ENCODE measurements around the gene SEC11C.

SEC11C gene

DNA sequence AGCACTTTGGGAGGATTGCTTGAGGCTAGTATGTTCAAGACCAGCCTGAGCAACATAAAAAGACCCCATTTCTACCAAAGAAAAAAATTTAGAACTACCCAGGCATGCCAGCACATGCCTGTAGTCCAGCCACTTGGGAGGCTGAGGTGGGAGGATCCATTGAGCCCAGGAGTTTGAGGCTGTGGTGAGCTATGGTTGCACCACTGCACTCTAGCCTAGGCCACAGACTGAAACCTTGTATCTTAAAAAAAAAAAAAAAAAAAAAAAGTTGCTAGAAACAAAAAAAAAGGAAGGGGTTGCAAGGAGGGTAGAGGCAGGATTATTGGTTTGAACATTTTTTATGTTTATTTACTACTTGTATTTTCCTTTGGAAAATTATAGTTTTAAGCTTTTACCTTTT, 4.8 kb downstream of the SEC11C start:
- DNase-seq (ENCODE audit: low read depth in 2 of 2): no peak

DNA sequence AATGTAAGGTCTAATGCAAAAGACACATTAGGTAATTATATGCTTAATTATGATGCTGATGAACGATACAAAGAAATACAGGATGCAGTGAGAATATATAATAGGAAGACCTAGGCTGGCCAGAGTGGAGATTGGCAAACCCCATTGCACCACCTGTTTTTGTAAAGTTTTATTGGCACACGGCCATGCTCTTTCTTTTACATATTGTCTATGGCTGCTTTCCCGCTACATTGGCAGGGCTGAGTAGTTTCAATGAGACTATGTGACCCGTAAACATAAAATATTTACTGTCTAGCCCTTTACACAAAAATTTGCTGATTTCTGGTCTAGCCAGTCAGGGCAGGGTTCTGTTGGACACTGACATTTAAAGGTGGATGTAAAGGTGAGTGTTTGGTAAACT, 5.4 kb downstream of the SEC11C start:
- no peak for DNase-seq (ENCODE audit: low read depth in 2 of 2)

DNA sequence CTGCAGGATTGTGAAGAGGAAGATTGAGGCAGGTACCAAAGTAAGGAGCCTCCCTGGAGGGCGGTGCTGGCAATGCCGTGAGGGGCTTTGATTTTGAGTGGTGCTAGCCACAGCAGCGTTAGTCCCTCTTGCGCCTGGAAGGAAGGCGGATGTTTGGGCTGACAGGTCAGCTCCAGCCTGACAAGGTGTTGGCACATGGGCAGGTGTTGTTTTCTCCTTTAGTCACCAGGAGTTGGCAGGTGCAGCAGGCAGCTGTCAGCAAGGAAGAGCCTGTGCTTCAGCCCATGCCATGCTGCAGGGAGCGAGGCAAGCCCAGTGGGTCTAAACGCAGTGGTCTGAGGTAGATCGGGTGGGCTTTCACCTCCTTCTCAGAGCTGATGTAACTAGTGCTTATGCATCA, 8.5 kb downstream of the SEC11C start:
- no peak for DNase-seq (ENCODE audit: low read depth in 2 of 2)

DNA sequence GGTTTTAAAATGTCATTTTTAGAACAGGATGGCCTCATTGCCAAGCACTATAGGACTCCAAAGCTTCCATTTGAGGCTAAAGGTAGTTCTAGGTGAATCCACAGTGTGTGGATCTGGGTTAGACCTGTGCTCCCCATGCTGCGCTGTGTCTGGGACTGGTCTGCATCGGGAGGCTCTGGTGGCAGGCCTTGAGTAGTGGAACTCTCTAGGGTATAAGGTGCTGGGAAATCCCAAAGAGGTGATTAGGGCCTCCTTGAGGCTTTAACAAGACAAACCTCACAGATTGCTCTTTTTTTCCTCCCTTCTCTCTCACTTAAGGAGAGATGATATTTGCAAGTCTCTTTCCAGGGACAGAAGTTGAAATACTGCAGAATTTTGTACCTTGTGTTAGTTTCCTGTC, 9.3 kb downstream of the SEC11C start:
- no peak for DNase-seq (ENCODE audit: low read depth in 2 of 2)

DNA sequence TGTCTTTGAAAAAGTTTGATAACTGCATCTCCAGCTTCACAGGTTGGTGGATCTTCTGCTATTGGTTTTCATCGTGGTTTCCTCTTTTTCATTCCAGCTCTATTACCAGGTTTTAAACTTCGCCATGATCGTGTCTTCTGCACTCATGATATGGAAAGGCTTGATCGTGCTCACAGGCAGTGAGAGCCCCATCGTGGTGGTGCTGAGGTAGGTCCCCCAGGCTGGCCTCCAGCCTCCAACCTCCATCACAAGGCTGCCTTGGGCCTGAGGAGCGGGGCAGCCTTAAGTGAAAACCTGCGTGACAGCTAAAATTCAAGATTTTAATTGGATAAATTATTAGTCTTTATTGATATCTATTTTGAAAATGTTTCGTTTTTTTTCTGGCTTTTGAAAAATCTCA, 9.7 kb downstream of the SEC11C start:
- DNase-seq (ENCODE audit: low read depth in 2 of 2): no peak

DNA sequence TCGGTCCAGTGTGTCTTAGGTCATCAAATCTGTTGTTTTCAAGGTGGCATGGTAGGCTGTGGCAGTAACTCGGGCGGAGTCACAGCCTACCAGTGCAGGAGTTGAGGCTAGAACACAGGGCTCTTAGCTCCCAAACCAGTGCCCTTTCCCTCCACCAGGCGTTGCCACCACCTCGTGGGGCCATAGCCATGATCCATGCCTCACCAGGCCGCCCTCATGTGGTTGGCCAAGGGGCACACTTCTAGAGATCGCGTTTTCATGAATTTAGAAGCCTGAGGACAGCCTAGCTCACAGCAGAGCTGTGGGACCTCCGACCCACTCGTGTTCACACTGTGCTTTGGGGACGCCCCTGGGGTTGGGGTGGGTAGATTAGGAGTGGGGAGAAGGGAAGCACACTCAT, 10.6 kb downstream of the SEC11C start:
- DNase-seq (ENCODE audit: low read depth in 2 of 2): no peak

DNA sequence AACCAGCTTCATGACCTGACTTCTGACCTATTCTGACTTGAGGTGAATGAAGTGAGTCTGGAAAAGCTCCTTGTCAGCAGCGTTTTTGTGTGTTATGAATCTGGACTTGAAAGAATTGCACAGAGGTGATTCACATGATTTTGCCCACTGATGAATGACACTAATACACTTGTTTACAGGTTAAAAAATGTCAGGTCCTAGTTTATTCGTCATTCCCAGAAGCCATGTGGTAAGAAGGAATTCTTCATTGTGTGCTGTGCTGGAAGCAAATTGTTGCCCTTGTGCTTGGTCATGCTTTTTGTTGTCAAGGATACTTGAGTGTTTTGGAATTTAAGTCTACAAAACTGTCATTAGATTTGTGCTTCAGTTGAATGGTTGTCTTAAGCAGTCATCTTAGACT, 15.5 kb downstream of the SEC11C start:
- no peak for DNase-seq (ENCODE audit: low read depth in 2 of 2)

DNA sequence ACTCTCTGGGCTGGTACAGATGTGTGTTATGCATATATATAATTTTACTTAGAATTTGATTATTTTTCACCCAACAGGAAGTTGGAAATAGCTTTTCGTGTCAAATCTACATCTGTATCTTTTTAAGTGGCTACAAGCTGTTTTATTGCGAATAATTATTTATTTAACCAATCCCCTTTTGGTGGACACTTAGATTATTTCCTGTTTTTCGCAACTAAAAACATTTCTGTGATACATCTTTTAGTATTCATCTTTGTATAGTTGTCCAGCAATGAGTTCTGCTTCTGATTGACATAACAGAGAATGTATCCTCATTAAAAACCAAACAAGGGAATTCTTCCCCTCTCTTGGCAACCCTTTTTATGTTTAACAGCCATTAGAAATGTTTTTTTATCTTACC, 16.6 kb downstream of the SEC11C start:
- no peak for DNase-seq (ENCODE audit: low read depth in 2 of 2)

DNA sequence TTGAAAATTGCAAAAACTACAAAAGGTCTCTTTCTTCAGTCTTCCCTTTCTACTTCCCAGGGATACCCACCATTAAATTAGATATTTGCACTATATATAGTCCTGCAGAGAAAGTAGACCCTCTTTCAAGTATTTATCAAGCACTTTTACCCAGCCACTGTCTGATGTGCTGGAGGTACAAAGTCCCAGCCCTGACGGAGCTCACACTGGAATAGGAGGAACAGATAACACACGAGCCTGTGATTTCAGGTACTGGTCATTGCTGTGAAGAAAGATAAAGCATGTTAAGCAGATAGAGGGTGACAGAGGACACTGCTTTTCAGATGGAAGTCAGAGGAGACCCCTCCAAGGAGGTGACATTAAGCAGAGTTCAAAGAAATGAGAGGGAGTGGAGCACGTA, 19.6 kb downstream of the SEC11C start:
- DNase-seq (ENCODE audit: low read depth in 2 of 2): no peak

DNA sequence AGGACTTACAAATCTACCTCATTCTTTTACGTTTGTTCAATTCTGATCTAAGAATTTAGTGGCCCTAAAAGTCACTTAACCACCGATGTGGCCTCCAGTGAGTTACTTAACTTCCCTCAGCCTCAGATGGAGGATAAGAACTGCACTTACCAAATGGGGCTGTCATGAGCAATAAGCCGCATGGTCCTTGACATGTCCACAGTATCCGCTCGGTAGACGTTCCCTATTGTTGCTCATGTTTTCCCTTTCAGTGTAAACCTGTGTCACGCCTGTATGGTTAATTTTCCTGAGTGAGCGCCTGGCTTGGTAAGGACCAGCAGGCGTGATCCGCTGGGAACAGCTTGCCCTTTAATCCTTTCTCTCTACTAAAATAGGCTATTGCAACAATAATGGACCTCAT, 20.3 kb downstream of the SEC11C start:
- no peak for DNase-seq (ENCODE audit: low read depth in 2 of 2)

DNA sequence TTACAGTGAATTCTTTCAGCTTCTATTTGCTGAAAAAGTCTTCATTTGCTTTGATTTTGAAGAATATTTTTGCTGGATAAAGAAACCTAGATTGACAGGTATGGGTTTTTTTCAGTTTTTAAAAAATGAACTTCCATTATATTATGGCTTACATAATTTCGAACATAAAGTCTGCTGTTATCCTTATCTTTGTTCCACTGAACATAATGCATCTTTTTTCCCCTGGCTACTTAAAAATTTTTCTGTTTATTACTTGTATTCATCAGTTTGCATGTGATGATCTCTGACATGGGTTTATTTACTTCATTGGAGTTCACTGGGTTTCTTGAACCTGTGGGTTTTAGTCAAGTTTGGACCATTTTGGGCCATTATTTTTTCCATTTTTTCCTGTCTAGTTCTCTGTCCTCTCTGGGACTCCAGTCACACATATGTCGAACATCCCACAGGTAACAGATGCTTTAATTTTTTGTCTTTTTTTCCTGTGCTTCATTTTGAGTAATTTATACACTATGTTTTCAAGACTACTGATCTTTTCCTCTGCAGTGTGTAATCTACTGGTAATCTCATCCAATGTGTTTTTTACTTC, 33.1 kb downstream of the SEC11C start:
- DNase-seq (ENCODE audit: low read depth in 2 of 2): no peak

DNA sequence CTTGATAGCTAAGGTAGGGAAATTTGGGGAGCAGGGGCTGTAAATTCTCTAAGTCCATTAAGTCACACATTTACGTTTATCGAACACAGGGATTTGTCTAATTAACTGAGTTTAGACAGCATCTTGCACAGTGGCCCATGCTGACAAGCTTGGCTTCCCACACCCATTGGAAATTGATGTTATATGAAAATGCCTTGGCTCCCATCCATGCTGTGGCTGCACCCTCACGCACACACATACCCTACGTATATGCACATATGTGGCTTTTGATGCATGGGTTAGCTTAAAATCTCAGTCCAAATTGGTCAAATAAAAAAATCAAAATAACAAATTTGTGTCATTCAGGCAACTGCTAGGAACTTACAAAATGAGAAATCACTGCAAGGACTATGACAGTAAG, 37.8 kb downstream of the SEC11C start:
- DNase-seq (ENCODE audit: low read depth in 2 of 2): no peak

DNA sequence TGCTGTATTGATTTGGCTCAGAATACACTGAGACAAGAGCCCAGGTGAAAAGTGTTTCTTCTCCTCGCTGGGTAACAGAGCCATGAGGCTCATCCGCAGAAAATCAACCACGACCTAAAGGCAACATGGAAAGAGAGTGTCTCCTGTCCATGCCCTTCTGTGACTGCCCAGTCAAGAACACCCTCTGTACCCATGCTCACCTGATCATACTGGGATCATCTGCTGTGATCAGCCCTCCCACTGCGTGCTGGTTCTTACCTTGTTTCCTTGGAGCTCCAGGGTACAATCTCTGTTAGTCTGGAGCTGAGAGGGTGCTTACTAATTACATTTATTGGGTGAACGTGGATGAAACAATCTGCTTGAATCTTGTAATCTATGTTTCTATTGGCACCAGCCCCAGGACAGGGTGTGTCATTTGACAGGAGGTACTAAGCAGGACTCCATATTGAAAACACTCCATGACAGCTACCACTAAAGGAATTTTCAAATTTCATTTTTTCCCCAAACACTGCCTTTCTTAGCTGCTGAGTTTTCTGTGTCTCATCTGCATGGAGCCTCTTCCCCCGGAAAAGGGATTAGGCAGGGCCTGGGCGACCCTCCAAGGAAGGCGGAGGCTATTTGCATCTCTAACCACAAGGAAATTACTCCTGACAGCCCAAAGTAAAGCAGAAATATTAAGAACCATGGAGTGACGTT, 40.6 kb downstream of the SEC11C start:
- no peak for DNase-seq (ENCODE audit: low read depth in 2 of 2)

DNA sequence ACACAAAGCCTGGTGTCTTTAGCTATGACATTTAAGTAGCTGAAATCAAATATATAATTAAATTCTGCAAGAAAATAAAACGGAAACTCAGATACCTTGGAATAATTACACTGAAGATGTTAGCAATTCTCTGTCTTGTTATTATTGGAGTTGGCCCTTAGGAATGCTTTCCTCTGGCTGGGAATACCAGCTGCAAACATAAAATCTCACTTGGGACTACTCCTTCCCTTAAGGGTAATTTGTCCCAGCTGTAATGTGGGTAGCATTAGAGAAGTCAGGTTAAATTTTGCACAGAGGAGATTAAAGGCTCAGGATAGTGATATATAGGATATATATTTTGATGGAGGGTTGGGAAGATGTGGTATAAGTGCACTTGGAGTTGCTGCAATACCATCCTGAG, 43.0 kb downstream of the SEC11C start:
- no peak for DNase-seq (ENCODE audit: low read depth in 2 of 2)

DNA sequence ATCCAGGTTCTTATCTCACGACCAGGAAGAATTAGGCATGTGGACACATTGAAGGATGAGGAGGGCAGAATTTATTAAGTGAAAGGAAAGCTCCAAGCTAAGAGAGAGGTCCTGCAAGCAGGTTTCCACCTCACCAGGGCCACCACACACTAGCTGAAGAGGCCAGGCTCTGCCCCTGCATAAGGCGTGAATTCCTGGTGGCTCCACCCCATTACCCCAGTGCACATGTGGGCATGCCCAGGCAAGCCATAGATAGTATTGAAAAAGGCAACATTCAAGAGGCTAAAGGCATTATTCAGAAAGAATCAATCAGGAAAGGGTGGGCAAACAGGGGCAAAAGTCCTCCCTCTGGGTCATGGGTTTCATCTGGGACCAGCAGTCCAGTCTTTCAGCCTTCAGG, 49.3 kb downstream of the SEC11C start:
- no peak for DNase-seq (ENCODE audit: low read depth in 2 of 2)

DNA sequence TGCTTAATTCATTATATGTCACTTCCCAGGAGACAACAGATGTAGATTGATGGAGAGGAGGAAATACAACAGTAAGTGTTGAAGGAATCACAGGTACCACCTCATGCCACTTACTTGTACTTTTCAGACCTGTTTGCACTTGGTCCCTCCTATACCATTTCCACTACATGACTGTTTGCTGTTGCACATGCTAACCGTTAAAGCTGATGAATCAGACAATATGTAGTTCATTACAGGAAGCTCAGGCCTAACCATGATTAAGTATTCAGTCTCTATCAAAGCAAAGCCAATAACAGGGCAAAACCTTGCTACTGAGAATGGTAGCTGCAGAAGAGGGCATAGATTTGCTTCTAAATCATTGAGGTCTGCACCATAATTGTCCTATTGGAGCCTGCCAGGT, 50.1 kb downstream of the SEC11C start:
- no peak for DNase-seq (ENCODE audit: low read depth in 2 of 2)

DNA sequence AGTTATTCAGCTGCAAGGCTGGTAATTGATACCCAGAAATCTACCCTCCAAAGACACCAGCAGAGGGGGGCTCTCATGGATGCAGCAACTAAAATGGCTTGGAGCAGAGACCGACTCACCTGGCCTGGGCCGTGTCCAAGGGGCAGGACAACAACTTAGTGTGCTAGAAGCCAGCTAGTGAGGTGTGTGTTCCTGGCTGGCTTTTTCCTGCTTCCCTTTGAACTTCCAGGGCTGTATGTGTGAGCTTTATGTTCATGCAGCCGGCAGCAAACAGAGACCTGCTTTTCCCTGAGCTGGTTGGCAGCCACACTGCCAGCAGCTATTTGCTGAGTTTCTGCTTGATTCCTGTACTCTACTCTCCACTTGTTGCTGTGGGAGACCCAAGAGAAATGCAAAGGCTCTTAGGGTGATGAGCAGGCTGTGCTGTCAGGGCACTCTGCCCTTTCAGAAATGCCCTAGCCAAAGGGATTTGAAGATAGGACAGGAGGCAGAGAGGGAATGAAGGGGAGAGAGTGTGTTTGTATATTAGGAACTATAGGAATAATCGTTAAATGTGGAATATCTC, 56.6 kb downstream of the SEC11C start:
- DNase-seq (ENCODE audit: low read depth in 2 of 2): no peak

DNA sequence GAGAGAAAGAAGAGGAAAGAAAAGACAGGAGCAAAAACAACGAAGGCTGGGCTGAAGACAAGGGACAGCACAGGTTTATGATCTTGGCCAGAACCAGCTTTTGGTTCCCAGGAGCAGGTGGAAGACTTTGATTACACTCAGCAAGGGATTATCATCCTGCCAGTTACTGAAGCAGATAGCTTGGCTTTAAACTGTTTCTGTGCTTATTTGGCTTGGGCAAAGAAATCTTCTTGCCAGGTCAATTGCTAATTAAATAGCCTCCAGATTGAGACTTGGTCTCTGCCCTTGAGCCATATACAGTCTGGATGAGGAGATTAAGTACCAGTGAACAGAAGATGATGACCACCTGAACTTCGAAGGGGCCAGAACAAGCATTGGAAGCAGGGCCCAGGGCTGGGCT, 58.0 kb downstream of the SEC11C start:
- no peak for DNase-seq (ENCODE audit: low read depth in 2 of 2)

DNA sequence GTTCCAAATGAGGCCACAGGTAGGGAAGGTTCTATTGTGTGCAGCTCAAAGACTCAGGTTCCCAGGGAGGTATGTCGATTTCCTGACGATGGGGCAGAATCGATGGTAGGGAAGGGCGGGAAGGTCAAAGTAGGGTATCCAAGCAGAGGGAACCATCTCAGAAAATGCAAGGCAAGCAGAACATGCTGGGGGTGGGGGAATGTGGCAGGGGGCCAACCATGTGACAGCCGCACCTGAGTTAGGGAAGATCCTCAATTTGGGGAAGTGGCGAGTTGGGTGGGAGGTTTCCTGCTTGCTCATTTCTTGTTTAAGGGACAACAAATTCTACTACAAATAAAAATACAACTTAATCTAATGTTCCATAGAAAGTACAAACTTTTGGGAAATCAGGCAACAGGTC, 58.5 kb downstream of the SEC11C start:
- DNase-seq (ENCODE audit: low read depth in 2 of 2): no peak

DNA sequence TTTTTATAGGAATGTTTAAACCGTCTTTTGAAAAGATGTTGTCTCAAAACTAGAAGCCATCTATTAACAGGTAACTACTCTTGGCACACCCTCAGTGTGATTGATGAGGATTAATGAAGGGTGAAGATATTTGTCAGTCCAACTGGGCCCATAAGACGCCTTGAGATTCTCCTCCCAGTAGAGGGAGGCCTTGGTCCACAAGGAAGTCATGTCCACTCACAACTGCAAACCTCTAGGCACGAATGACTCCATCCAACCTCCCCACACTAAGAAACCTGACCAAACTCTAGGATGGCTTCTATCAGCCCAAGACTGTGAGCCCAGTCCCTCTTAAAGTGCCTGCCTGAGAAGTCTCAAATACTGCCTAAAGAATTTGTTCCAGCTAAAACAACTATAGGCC, 61.1 kb downstream of the SEC11C start:
- no peak for DNase-seq (ENCODE audit: low read depth in 2 of 2)

DNA sequence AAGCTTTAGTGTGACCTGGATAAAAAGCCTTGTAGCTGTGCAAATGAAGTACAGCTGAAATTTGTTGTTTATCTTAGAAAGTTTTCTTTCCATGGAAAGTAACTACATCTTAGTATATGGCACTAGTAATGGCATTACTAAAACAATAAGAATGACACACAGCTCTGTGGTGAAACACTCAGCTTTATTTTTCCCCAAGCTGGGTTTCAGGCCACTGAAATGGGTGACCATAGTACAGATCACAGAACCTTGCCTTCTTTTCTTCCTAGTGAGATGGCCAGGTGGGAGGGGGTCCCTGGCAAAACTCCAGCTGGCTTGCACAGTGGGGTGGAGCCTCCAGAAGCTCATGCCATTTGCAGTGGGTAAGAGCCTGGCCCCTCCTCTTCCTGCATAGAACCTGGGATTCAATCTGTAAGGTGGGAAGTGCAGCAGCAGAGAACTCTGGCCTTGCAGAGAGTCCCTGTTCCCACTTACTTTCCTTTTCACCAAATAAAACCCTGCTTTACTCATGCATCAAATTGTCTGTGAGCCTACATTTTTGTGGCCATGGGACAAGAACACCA, 62.7 kb downstream of the SEC11C start:
- no peak for DNase-seq (ENCODE audit: low read depth in 2 of 2)

DNA sequence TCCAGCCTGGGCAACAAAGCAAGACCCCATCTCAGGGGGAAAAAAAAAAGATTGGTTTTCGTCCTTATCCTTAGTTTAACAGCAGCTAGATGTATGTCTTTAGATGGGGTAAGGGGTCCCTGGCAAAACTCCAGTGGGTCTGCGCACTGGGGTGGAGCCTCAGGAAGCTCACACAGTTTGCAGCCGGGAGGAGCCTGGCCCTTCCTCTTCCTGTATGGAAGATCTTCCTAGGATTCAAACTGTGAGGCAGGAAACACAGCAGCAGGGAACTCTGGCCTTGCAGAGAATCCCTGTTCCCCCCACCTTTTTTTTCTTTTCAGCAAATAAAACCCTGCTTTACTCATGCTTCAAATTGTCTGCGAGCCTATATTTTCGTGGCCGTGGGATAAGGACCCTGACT, 67.8 kb downstream of the SEC11C start:
- no peak for DNase-seq (ENCODE audit: low read depth in 2 of 2)

Data from stimulated activated CD8-positive, alpha-beta memory T cell treated with anti-CD3 and anti-CD28 coated beads, Interleukin-15, amount 100 ng/mL, for 48 hours (primary cell).